ENCODE measurements around the gene SH3PXD2B.

- TF ChIP-seq CTCF (IDR thresholded peaks at IDR 0.05): no peak
- TF ChIP-seq EZH2 (IDR thresholded peaks at IDR 0.05; ENCODE audit: borderline replicate concordance, insufficient read depth, low read depth, low read length, poor library complexity, severe bottlenecking): no peak
Observed at GRCh38 chr5:172380301-172380986, 73.9 kb downstream of the SH3PXD2B start.

Data from B cell (primary cell).